ENCODE data around the gene UNCX.

Gene UNCX

DNA sequence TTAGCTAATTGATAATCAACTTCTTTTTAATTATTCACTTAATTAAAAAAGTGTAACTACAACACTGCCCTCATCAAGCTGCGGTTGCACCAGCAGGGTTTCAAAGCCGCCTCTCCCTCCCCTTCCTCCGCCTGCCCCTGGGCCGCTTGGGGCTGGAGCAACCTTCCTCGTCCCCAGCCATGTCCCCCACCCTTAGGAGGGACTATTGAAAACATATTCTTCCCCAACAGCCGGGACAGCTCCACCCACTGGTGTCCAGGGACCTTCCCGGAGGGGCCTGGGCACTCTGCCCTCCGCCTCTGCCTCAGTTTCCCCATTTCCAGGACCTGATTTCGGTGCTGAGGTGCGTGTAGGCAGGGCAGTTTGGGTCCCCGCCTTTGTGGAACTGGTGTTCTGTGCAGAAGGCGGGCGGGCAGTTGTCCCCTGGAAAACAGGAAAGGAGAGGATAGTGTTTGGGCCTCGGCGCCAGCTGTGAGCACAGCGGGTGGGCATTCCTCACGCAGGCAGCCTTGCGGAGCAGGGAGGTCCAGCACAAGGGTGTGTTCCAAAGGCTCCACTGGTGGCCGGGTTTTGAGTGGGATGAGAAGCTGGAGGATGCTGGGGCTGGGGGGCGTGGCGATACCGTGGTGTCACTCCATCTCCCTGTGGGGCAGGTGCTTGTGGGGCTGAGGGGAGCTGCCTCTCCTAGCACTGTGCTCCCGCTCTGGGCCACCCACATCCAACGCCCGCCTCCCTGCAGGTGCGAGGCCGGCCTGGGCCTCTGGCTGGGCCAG lies 15.7 kb downstream of the UNCX start:
- no peaks in the 10 kb centered on the region for H3K36me3 ChIP-seq
- H3K4me1 ChIP-seq, result no peaks in the 10 kb centered on the region
- H3K27me3 ChIP-seq, result peaks cover 95% of the 10 kb centered on the region
- H3K9me3 ChIP-seq, result no peaks in the 10 kb centered on the region
- H3K4me3 ChIP-seq (ENCODE audit: low read depth, low read length), result no peak overlapping the region
- no peak for DNase-seq
- TF ChIP-seq, protein P1, sequence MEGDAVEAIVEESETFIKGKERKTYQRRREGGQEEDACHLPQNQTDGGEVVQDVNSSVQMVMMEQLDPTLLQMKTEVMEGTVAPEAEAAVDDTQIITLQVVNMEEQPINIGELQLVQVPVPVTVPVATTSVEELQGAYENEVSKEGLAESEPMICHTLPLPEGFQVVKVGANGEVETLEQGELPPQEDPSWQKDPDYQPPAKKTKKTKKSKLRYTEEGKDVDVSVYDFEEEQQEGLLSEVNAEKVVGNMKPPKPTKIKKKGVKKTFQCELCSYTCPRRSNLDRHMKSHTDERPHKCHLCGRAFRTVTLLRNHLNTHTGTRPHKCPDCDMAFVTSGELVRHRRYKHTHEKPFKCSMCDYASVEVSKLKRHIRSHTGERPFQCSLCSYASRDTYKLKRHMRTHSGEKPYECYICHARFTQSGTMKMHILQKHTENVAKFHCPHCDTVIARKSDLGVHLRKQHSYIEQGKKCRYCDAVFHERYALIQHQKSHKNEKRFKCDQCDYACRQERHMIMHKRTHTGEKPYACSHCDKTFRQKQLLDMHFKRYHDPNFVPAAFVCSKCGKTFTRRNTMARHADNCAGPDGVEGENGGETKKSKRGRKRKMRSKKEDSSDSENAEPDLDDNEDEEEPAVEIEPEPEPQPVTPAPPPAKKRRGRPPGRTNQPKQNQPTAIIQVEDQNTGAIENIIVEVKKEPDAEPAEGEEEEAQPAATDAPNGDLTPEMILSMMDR (IDR thresholded peaks at IDR 0.05; ENCODE audit: low read depth, low read length), result no peak

DNA sequence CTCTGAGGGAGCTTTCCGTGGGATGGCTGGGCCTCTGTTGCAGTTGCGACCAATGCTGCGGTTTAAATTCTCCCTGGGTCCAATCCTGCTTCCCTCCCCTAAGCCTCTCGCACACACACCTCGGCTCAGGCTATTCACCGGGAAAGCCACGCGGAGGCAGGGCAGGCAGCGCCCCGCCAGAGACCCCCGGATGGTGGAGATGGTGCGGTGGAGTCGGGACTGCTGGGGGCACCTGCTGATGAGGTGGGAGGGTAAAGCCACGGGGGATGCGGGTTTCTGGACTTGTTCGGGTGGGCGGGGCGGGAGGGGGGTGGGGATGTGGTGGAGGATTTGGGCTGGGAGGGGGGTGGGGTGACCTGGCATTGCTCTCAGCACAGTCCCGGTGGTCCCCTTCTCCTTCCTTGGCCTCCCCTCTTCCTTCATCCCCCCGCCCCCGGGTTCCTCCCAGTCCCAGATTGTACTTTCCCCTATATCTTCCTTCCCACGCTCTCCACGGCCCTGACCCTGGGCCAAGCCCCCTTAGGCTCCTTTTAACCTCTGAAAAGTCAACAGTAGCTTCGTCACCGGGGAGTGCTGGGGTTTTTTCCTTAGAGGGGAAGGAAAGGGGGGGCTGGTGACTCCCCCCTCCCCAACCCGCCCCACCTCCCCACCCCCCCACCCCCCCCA lies 16.4 kb downstream of the UNCX start:
- H3K4me3 ChIP-seq (ENCODE audit: low read depth, low read length), result no peak overlapping the region

DNA sequence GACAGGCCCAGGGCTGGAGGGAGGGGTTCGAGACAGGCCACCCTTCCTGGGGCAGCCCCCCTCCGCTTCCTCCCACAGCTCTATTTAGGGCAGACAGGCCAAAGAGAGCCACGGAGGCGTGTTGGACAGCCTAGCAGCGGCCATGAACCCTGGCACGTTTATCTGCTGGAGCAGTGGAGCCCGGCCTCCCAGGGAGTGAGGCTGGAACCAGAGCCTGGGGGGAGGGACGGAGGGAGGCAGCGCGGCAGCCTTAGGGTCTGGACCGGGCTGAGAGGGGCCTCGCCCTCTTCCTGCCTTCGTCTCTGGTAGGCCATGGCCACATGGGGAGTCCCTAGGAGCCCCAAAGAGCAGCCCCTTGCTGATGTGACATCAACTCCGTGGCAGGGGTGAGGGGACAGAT lies 17.1 kb downstream of the UNCX start:
- H3K36me3 ChIP-seq, result no peaks in the 10 kb centered on the region
- no peaks in the 10 kb centered on the region for H3K9me3 ChIP-seq
- peaks cover 95% of the 10 kb centered on the region for H3K27me3 ChIP-seq
- no peaks in the 10 kb centered on the region for H3K4me1 ChIP-seq
- DNase-seq, result no peak
- TF ChIP-seq, protein P1 (IDR thresholded peaks at IDR 0.05; ENCODE audit: low read depth, low read length), result no peak
- H3K4me3 ChIP-seq (ENCODE audit: low read depth, low read length), result no peak overlapping the region

More for the DNA sequence above, 16.4 kb downstream of the UNCX start:
- TF ChIP-seq, protein P1 (IDR thresholded peaks at IDR 0.05; ENCODE audit: low read depth, low read length), result no peak
- H3K27me3 ChIP-seq, result peaks cover 95% of the 10 kb centered on the region
- no peaks in the 10 kb centered on the region for H3K36me3 ChIP-seq
- no peaks in the 10 kb centered on the region for H3K4me1 ChIP-seq
- DNase-seq, result no peak
- H3K9me3 ChIP-seq, result no peaks in the 10 kb centered on the region

DNA sequence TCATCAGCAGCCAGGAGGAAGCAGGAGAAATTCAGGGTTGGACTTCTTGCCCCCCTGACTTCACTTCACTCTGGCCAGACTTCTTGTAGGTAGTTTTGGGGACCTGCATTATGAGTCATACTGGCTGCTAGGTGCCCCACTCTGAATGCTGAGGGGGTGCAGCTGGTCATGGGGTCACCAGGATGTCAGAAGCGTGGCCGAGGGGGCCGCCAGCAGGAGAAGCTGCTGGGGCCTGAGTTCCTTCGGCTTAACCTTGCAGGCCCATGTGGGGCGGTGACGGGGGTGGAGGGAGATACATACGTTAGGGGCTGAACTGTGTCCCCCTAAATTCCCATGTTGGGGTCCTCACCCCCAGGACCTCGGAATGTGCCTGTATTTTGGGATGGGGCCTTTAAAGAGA lies 18.2 kb downstream of the UNCX start:
- no peaks in the 10 kb centered on the region for H3K36me3 ChIP-seq
- H3K4me3 ChIP-seq (ENCODE audit: low read depth, low read length), result no peak overlapping the region
- H3K27me3 ChIP-seq, result peaks cover 94% of the 10 kb centered on the region
- DNase-seq, result no peak
- no peaks in the 10 kb centered on the region for H3K4me1 ChIP-seq
- TF ChIP-seq, protein P1 (IDR thresholded peaks at IDR 0.05; ENCODE audit: low read depth, low read length), result no peak
- no peaks in the 10 kb centered on the region for H3K9me3 ChIP-seq

DNA sequence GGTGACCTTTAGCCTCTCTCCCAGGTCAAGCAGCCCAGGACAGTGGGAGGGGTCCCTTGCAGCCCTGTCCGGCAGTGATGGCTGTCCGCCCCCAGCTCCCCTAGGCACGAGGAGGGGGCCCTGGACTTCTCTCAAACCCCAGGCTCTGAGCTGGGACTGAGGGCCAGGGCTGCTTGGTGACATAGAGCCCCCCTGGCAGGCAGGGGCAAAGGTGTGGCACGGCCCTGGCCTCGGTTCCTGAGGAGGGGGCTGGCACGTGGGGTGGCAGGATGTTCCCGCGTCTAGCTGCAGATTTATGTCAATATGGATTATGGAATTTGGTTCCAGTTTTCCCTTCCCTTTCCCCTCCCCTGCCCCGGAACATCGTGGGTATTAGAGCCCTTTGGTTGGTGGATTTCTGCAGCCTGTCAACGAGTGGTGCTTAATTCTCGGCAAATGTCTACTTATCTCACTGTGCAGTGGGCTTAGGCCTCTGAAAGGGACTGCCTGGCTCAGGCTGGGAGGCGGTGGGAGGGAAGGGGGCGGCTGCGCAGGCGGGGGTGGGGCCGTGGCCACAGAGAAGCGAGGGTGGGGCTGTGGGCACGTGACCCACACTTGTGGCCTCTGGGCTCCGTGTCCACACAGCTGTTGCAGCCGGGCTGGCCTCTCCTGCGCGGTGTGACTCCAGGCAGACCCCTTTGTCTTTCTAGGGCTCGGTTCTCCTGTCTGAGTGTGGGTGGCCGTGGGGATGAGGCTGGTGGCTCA lies 19.3 kb downstream of the UNCX start:
- DNase-seq, result no peak
- peaks cover 94% of the 10 kb centered on the region for H3K27me3 ChIP-seq
- H3K36me3 ChIP-seq, result no peaks in the 10 kb centered on the region
- TF ChIP-seq, protein P1 (IDR thresholded peaks at IDR 0.05; ENCODE audit: low read depth, low read length), result no peak
- H3K9me3 ChIP-seq, result no peaks in the 10 kb centered on the region
- no peaks in the 10 kb centered on the region for H3K4me1 ChIP-seq
- no peak overlapping the region for H3K4me3 ChIP-seq (ENCODE audit: low read depth, low read length)

Data from BE2C (cell line).